ENCODE data around the gene USP11.

- TF ChIP-seq CTCF (conservative IDR thresholded peaks at IDR 0.05; ENCODE audit: low read depth, low read length) (no peak), EZH2 (IDR thresholded peaks at IDR 0.05; ENCODE audit: borderline replicate concordance, low read depth, low read length, poor library complexity, severe bottlenecking) (no peak)
These were observed 11.1 kb upstream of the USP11 start for GRCh38 chrX:47221756-47222155.

Data from A673 (cell line).